WTC11 (cell line): ENCODE results near the gene DDR2. TPM values are rescaled to one million over a fixed set of nuclear protein-coding genes. Genes with fewer than 3 reads are reported as not detected.

ENCODE experiments used
- ATAC-seq: fragments of 200-7000 bp; cut with Tn5 transposase; 2 replicates; pipeline ENCODE4 v1.10.0; 2021; ENCODE audit warnings: mild to moderate bottlenecking, moderate library complexity
- CTCF ChIA-PET: fragments of 300-600 bp; sonication (Branson Sonifier 250); formaldehyde crosslinking; loops from one replicate; lab custom pipeline; 2021; ENCODE audit warnings: antibody characterized with exemption; lab: Charles Lee
- POLR2A ChIA-PET: fragments of 350-600 bp; sonication (Branson Sonifier 250); formaldehyde crosslinking; loops from one replicate; lab custom pipeline; 2021; ENCODE audit warnings: antibody characterized with exemption; lab: Charles Lee
- DNase-seq: peaks from one replicate; pipeline ENCODE4 v3.0.0; 2021; ENCODE audit warnings: low spot score
- H3K27ac Mint-ChIP-seq: 2 replicates; pipeline ENCODE4 v1.8.0; 2021; ENCODE audit warnings: mixed read lengths
- H3K27me3 Mint-ChIP-seq: 2 replicates; pipeline ENCODE4 v1.8.0; 2021; ENCODE audit warnings: low read depth, mild to moderate bottlenecking, moderate library complexity, mixed read lengths
- H3K36me3 Mint-ChIP-seq: 2 replicates; pipeline ENCODE4 v1.8.0; 2021; ENCODE audit warnings: mixed read lengths
- H3K4me1 Mint-ChIP-seq: 2 replicates; pipeline ENCODE4 v1.8.0; 2022; ENCODE audit warnings: mixed read lengths
- H3K4me3 Mint-ChIP-seq: 2 replicates; pipeline ENCODE4 v1.8.0; 2021; ENCODE audit warnings: mild to moderate bottlenecking, moderate library complexity, mixed read lengths
- H3K9me3 Mint-ChIP-seq: 2 replicates; pipeline ENCODE4 v1.8.0; 2021; ENCODE audit warnings: mixed read lengths
- AR ChIP-seq: fragments of 250-450 bp; sonication (Bioruptor Pico); IDR thresholded peaks from 2 replicates; pipeline ENCODE4 v1.9.0; 2021; ENCODE audit warnings: mild to moderate bottlenecking
- ATF3 ChIP-seq: sonication (generic); formaldehyde crosslinking; conservative IDR thresholded peaks from 2 replicates; pipeline ENCODE4 v1.8.1; 2022; ENCODE audit warnings: mild to moderate bottlenecking, missing genetic modification reagents
- ATF6 ChIP-seq: sonication (generic); formaldehyde crosslinking; IDR thresholded peaks from 2 replicates; pipeline ENCODE4 v1.8.1; 2023; ENCODE audit warnings: mild to moderate bottlenecking, missing genetic modification reagents
- CBFB ChIP-seq: sonication (generic); formaldehyde crosslinking; IDR thresholded peaks from 2 replicates; pipeline ENCODE4 v1.8.1; 2022; ENCODE audit warnings: mild to moderate bottlenecking, low read depth, missing genetic modification reagents
- CDX4 ChIP-seq: fragments of 250-450 bp; sonication (Bioruptor Pico); IDR thresholded peaks from 2 replicates; pipeline ENCODE4 v1.9.0; 2021; ENCODE audit warnings: moderate library complexity, mild to moderate bottlenecking, inconsistent platforms, borderline replicate concordance
- E2F5 ChIP-seq: sonication (generic); formaldehyde crosslinking; IDR thresholded peaks from 2 replicates; pipeline ENCODE4 v1.8.1; 2022; ENCODE audit warnings: mild to moderate bottlenecking, moderate library complexity, missing genetic modification reagents
- ESRRA ChIP-seq: sonication (generic); formaldehyde crosslinking; IDR thresholded peaks from 2 replicates; pipeline ENCODE4 v1.8.1; 2022; ENCODE audit warnings: mild to moderate bottlenecking, missing genetic modification reagents, borderline replicate concordance
- GABPB1 ChIP-seq: sonication (generic); formaldehyde crosslinking; IDR thresholded peaks from 2 replicates; pipeline ENCODE4 v1.8.1; 2023; ENCODE audit warnings: mild to moderate bottlenecking, missing genetic modification reagents
- GTF2I ChIP-seq: fragments of 250-450 bp; sonication (Bioruptor Pico); conservative IDR thresholded peaks from 2 replicates; pipeline ENCODE4 v1.4.0; 2021; ENCODE audit warnings: mild to moderate bottlenecking
- IRF1 ChIP-seq: sonication (generic); formaldehyde crosslinking; IDR thresholded peaks from 2 replicates; pipeline ENCODE4 v1.8.0; 2023; ENCODE audit warnings: missing genetic modification reagents
- MAX ChIP-seq: sonication (generic); formaldehyde crosslinking; IDR thresholded peaks from 2 replicates; pipeline ENCODE4 v1.8.0; 2022; ENCODE audit warnings: mild to moderate bottlenecking, missing genetic modification reagents
- MXD4 ChIP-seq: fragments of 250-450 bp; sonication (Bioruptor Pico); IDR thresholded peaks from 2 replicates; pipeline ENCODE4 v1.8.0; 2021; ENCODE audit warnings: mild to moderate bottlenecking, moderate library complexity, borderline replicate concordance
- NR1H2 ChIP-seq: sonication (generic); formaldehyde crosslinking; IDR thresholded peaks from 2 replicates; pipeline ENCODE4 v1.9.0; 2021; ENCODE audit warnings: mild to moderate bottlenecking, moderate library complexity, missing genetic modification reagents
- PREB ChIP-seq: sonication (generic); formaldehyde crosslinking; IDR thresholded peaks from 2 replicates; pipeline ENCODE4 v1.8.1; 2022; ENCODE audit warnings: mild to moderate bottlenecking, missing genetic modification reagents, moderate library complexity, borderline replicate concordance
- RELA ChIP-seq: sonication (generic); formaldehyde crosslinking; IDR thresholded peaks from 2 replicates; pipeline ENCODE4 v1.8.1; 2022; ENCODE audit warnings: missing genetic modification reagents, mild to moderate bottlenecking, borderline replicate concordance
- SMAD3 ChIP-seq: sonication (generic); formaldehyde crosslinking; IDR thresholded peaks from 2 replicates; pipeline ENCODE4 v1.8.0; 2022; ENCODE audit warnings: missing genetic modification reagents, mild to moderate bottlenecking, borderline replicate concordance
- TEAD4 ChIP-seq: sonication (generic); formaldehyde crosslinking; IDR thresholded peaks from 2 replicates; pipeline ENCODE4 v1.8.0; 2022; ENCODE audit warnings: mild to moderate bottlenecking, missing genetic modification reagents
- ZNF232 ChIP-seq: sonication (generic); formaldehyde crosslinking; IDR thresholded peaks from 2 replicates; pipeline ENCODE4 v1.8.0; 2022; ENCODE audit warnings: mild to moderate bottlenecking, missing genetic modification reagents
- ZNF263 ChIP-seq: sonication (generic); formaldehyde crosslinking; IDR thresholded peaks from 2 replicates; pipeline ENCODE4 v1.8.1; 2022; ENCODE audit warnings: low read depth, mild to moderate bottlenecking, moderate library complexity, missing genetic modification reagents
- ZNF317 ChIP-seq: sonication (generic); formaldehyde crosslinking; IDR thresholded peaks from 2 replicates; pipeline ENCODE4 v1.8.1; 2023; ENCODE audit warnings: low read depth, mild to moderate bottlenecking, moderate library complexity, missing genetic modification reagents, borderline replicate concordance
- ZNF671 ChIP-seq: fragments of 250-450 bp; sonication (Bioruptor Pico); IDR thresholded peaks from 2 replicates; pipeline ENCODE4 v1.8.0; 2021; ENCODE audit warnings: mild to moderate bottlenecking
- total RNA-seq: library from RNA; stranded (reverse); gene quantifications from 3 replicates; pipeline ENCODE4 v1.2.3, GENCODE V29; 2021

The DDR2 gene
- total RNA-seq, 1 experiment from 2014 or later, result 0.85 TPM

- no peaks in the 10 kb centered on the region for H3K9me3 Mint-ChIP-seq
- no peak for TF ChIP-seq AR (CRISPR knock-in tag)
- no peak for TF ChIP-seq ESRRA (CRISPR knock-in tag)
- TF ChIP-seq NR1H2 (CRISPR knock-in tag), result no peak
- no peak for TF ChIP-seq ATF6
- TF ChIP-seq GTF2I (CRISPR knock-in tag), result no peak
- no peak for TF ChIP-seq ZNF232 (CRISPR knock-in tag)
- TF ChIP-seq CBFB (CRISPR knock-in tag), result no peak
- TF ChIP-seq RELA (CRISPR knock-in tag), result no peak
- no peak for TF ChIP-seq ZNF317 (CRISPR knock-in tag)
- no peak for TF ChIP-seq ATF3 (CRISPR knock-in tag)
- TF ChIP-seq ZNF263 (CRISPR knock-in tag), result no peak
- TF ChIP-seq ZNF671, result no peak
- no peak for TF ChIP-seq GABPB1 (CRISPR knock-in tag)
- TF ChIP-seq TEAD4 (CRISPR knock-in tag), result no peak
- TF ChIP-seq PREB, result no peak
- CTCF ChIA-PET, result no interaction called here
- DNase-seq, result no peak
- peaks cover 3% of the 10 kb centered on the region; the same call in 1 of the 2 replicates for H3K27me3 Mint-ChIP-seq
- H3K4me3 Mint-ChIP-seq, result no peak overlapping the region
- ATAC-seq, result no peak
- POLR2A ChIA-PET, result no interaction called here
- H3K4me1 Mint-ChIP-seq, result no peaks in the 10 kb centered on the region
- H3K36me3 Mint-ChIP-seq, result no peaks in the 10 kb centered on the region
- no peak overlapping the region for H3K27ac Mint-ChIP-seq
Observed at GRCh38 chr1:162654915-162655620, 22.8 kb downstream of the DDR2 start.

- no peak for DNase-seq
- H3K4me3 Mint-ChIP-seq, result no peak overlapping the region
- ChIA-PET CTCF (no interaction called here), POLR2A (no interaction called here)
- no peak for ATAC-seq
- H3K9me3 Mint-ChIP-seq, result no peaks in the 10 kb centered on the region
- no peaks in the 10 kb centered on the region for H3K27me3 Mint-ChIP-seq
- H3K4me1 Mint-ChIP-seq, result no peaks in the 10 kb centered on the region
- H3K36me3 Mint-ChIP-seq, result no peaks in the 10 kb centered on the region
- no peak overlapping the region; the same call in 1 of the 2 replicates for H3K27ac Mint-ChIP-seq
- TF ChIP-seq IRF1 (CRISPR knock-in tag), result no peak
- no peak for TF ChIP-seq GABPB1 (CRISPR knock-in tag)
- no peak for TF ChIP-seq CDX4 (CRISPR knock-in tag)
- TF ChIP-seq MXD4 (CRISPR knock-in tag), result no peak
- TF ChIP-seq SMAD3 (CRISPR knock-in tag), result no peak
- no peak for TF ChIP-seq PREB
- no peak for TF ChIP-seq MAX (CRISPR knock-in tag)
- TF ChIP-seq GTF2I (CRISPR knock-in tag), result no peak
- TF ChIP-seq ZNF671, result no peak
- no peak for TF ChIP-seq E2F5 (CRISPR knock-in tag)
- no peak for TF ChIP-seq ATF6
- no peak for TF ChIP-seq NR1H2 (CRISPR knock-in tag)
Observed at GRCh38 chr1:162656266-162656665, 24.0 kb downstream of the DDR2 start.
